Right kidney (tissue), 1 donor: ENCODE measurements around the gene PSPH.
A peak's percentile ranks its signal among the peaks of the same experiment; 100 is the strongest.
"Not testable (repeated sequence)": the region's sequence is repeated elsewhere in the genome, so short reads cannot be mapped to it uniquely, and the experiment has no call there.

Experiments used
- DNase-seq: peaks from one replicate; pipeline ENCODE4 v3.0.0-alpha.2; 2016

Gene PSPH

GRCh38 chr7:56063882-56064625 is 12.8 kb upstream of the PSPH start, which contains the start of gene SUMF2:
Gene SUMF2, plus strand, starts transcription at chr7:56064286. Its CDS starts 26 bp downstream, at chr7:56064312.
- DNase-seq, result peak; percentile 97

- no peak for DNase-seq
Measured at GRCh38 chr7:56063500-56063881, 12.2 kb upstream of the PSPH start.

GRCh38 chr7:56062382-56062781 is 11.1 kb upstream of the PSPH start:
- DNase-seq, result no peak

- DNase-seq, result no peak
Measured at GRCh38 chr7:56053993-56054392, 2.7 kb upstream of the PSPH start.

- DNase-seq, result no peak
Measured at GRCh38 chr7:56053379-56053778, 2.1 kb upstream of the PSPH start.

GRCh38 chr7:56051053-56051338 is 248 bp downstream of the PSPH start:
- no peak for DNase-seq

GRCh38 chr7:56048763-56049162 is 2.5 kb downstream of the PSPH start:
- DNase-seq, result not testable (repeated sequence)

GRCh38 chr7:56048245-56048644 is 3.0 kb downstream of the PSPH start:
- no peak for DNase-seq

- not testable (repeated sequence) for DNase-seq
Measured at GRCh38 chr7:56047446-56048116, 3.7 kb downstream of the PSPH start.

- DNase-seq, result peak; percentile 32
Measured at GRCh38 chr7:56046721-56047445, 4.4 kb downstream of the PSPH start.

GRCh38 chr7:56045758-56046157 is 5.5 kb downstream of the PSPH start:
- DNase-seq, result not testable (repeated sequence)

GRCh38 chr7:56040730-56041129 is 10.5 kb downstream of the PSPH start:
- no peak for DNase-seq

GRCh38 chr7:56033671-56034432 is 17.4 kb downstream of the PSPH start:
- DNase-seq, result peak; percentile 81

- DNase-seq, result not testable (repeated sequence)
Measured at GRCh38 chr7:56032578-56032977, 18.7 kb downstream of the PSPH start.

- DNase-seq, result not testable (repeated sequence)
Measured at GRCh38 chr7:56031556-56031955, 19.7 kb downstream of the PSPH start.

- DNase-seq, result no peak
Measured at GRCh38 chr7:56030340-56030739, 20.9 kb downstream of the PSPH start.

GRCh38 chr7:56028942-56029630 is 22.2 kb downstream of the PSPH start:
- no peak for DNase-seq

GRCh38 chr7:56026538-56026937 is 24.7 kb downstream of the PSPH start:
- no peak for DNase-seq

GRCh38 chr7:56023500-56023899 is 27.7 kb downstream of the PSPH start:
- no peak for DNase-seq

GRCh38 chr7:56019501-56019900 is 31.7 kb downstream of the PSPH start:
- no peak for DNase-seq

GRCh38 chr7:56017015-56017414 is 34.2 kb downstream of the PSPH start:
- not testable (repeated sequence) for DNase-seq

- DNase-seq, result no peak
Measured at GRCh38 chr7:56009695-56010094, 41.5 kb downstream of the PSPH start.
